Activated naive CD4-positive, alpha-beta T cell treated with anti-CD3 and anti-CD28 coated beads, Interleukin-2, amount 50 U/mL, for 24 hours (primary cell): ENCODE measurements around the gene PACSIN1.
"Not testable (repeated sequence)": the region's sequence is repeated elsewhere in the genome, so short reads cannot be mapped to it uniquely, and the experiment has no call there.

Experiments used
- H3K27ac Mint-ChIP-seq: one replicate; pipeline ENCODE4 v1.8.0; 2021; ENCODE audit warnings: mild to moderate bottlenecking, mixed read lengths
- H3K27me3 Mint-ChIP-seq: one replicate; pipeline ENCODE4 v1.8.0; 2021; ENCODE audit warnings: mixed read lengths
- H3K36me3 Mint-ChIP-seq: one replicate; pipeline ENCODE4 v1.8.0; 2021; ENCODE audit warnings: mixed read lengths
- H3K4me1 Mint-ChIP-seq: one replicate; pipeline ENCODE4 v1.8.0; 2021; ENCODE audit warnings: mixed read lengths
- H3K4me3 Mint-ChIP-seq: one replicate; pipeline ENCODE4 v1.8.0; 2021; ENCODE audit warnings: mild to moderate bottlenecking, mixed read lengths
- H3K9me3 Mint-ChIP-seq: one replicate; pipeline ENCODE4 v1.8.0; 2021; ENCODE audit warnings: mixed read lengths

The PACSIN1 gene

DNA sequence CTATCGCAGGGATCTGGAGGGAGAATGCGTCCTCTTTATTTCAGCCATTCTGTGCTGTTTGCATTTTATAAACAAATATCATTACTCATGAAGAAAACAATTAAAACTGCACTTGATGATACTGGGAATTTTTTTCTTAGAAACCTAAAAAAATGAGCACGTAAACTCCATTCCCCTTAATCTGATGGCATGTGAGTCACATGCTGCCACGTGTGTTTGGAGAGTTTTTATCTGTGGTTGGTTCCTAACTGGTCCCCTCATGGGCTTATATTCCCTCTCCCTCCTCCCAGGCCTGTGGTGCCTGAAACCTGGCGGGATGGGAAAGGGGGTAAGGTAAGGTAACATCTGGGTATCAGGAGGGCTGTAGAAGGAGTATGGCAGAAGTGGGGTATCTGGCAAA is 6.5 kb downstream of the PACSIN1 start:
- Mint-ChIP-seq H3K4me3 (no peak overlapping the region), H3K9me3 (no peaks in the 10 kb centered on the region), H3K27me3 (no peaks in the 10 kb centered on the region), H3K4me1 (no peaks in the 10 kb centered on the region), H3K36me3 (no peaks in the 10 kb centered on the region), H3K27ac (no peak overlapping the region)

DNA sequence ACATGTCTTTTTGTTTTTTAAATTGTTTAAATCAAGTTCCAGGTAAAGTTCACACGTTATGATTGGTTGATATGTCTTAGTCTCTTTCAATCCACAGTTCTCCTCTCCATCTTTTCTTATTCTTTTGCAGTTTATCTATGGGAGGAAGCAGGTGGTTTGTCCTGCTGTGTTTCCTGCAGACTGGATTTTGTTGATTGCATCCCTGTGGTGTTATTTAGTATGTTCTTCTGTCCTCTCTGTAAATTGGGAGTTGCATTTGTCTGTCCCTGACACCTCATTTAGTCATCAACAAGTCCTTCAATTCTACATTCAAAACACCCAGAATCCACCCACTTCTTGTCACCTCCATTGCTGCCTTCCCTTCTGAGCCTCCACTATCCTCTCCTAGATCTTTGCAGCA is 8.1 kb downstream of the PACSIN1 start:
- H3K9me3 Mint-ChIP-seq, result no peaks in the 10 kb centered on the region
- no peak overlapping the region for H3K4me3 Mint-ChIP-seq
- H3K27ac Mint-ChIP-seq, result no peak overlapping the region

GRCh38 chr6:34474754-34475153 is 8.9 kb downstream of the PACSIN1 start:
- Mint-ChIP-seq H3K27me3 (no peaks in the 10 kb centered on the region), H3K4me3 (no peak overlapping the region), H3K9me3 (no peaks in the 10 kb centered on the region), H3K36me3 (no peaks in the 10 kb centered on the region), H3K4me1 (no peaks in the 10 kb centered on the region), H3K27ac (peak overlapping the region; percentile 42)

More for the DNA sequence above, 8.1 kb downstream of the PACSIN1 start:
- H3K27me3 Mint-ChIP-seq, result no peaks in the 10 kb centered on the region
- H3K4me1 Mint-ChIP-seq, result no peaks in the 10 kb centered on the region
- H3K36me3 Mint-ChIP-seq, result no peaks in the 10 kb centered on the region

GRCh38 chr6:34475238-34475682 is 9.4 kb downstream of the PACSIN1 start:
- no peaks in the 10 kb centered on the region for H3K36me3 Mint-ChIP-seq
- H3K9me3 Mint-ChIP-seq, result no peaks in the 10 kb centered on the region
- no peak overlapping the region for H3K27ac Mint-ChIP-seq
- H3K27me3 Mint-ChIP-seq, result no peaks in the 10 kb centered on the region
- H3K4me3 Mint-ChIP-seq, result no peak overlapping the region
- no peaks in the 10 kb centered on the region for H3K4me1 Mint-ChIP-seq

DNA sequence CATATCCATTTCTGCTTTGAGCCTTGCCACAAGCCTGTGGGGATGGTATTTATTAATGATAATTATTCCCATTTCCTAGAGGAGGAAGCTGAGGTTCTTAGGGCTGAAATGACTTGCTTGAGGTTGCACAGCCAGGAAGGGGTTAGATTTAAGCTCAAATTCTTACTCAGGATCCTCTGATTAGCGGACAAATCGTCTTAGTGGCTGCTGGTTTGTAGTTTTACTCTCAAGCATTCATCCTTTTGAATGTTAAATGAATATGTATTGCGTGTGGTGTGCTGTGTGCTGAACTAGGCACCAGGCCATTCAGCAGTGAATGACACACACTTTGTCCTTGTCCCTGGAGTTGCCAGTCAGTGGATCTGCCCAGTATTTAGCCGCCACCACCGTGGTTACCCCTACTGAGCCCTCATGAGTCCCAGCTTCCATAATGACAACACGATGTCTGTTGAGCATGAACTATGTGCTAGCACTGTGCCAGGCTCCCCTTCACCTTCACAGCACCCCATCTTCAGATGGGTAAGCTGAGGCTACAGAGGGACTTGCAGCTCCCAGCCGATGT is 10.0 kb downstream of the PACSIN1 start:
- no peaks in the 10 kb centered on the region for H3K9me3 Mint-ChIP-seq
- H3K27ac Mint-ChIP-seq, result no peak overlapping the region
- no peaks in the 10 kb centered on the region for H3K4me1 Mint-ChIP-seq
- no peak overlapping the region for H3K4me3 Mint-ChIP-seq
- H3K36me3 Mint-ChIP-seq, result no peaks in the 10 kb centered on the region
- H3K27me3 Mint-ChIP-seq, result no peaks in the 10 kb centered on the region

- Mint-ChIP-seq H3K36me3 (no peaks in the 10 kb centered on the region), H3K27me3 (no peaks in the 10 kb centered on the region), H3K9me3 (no peaks in the 10 kb centered on the region), H3K4me3 (no peak overlapping the region), H3K27ac (no peak overlapping the region), H3K4me1 (no peaks in the 10 kb centered on the region)
These were observed 10.6 kb downstream of the PACSIN1 start for GRCh38 chr6:34476447-34476846.

DNA sequence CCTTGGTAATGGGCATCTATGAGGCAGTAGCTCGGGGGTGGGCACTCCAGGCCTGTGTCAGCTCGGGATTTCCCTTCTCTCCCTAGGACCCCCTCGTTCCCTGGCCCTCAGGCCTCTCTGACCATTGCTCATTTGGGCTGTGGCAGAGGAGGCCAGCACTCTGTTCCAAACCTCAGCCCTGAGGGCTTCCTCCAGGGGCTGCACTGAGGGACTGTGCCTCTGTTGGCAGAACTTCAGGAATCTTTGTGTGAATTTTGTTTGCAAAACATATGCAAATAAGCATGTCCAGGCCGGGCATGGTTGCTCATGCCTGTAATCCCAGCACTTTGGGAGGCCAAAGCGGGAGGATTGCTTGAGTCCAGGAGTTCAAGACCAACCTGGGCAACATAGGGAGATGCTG is 11.0 kb downstream of the PACSIN1 start:
- Mint-ChIP-seq H3K27me3 (no peaks in the 10 kb centered on the region), H3K36me3 (no peaks in the 10 kb centered on the region), H3K4me1 (no peaks in the 10 kb centered on the region), H3K27ac (no peak overlapping the region), H3K9me3 (no peaks in the 10 kb centered on the region), H3K4me3 (no peak overlapping the region)

DNA sequence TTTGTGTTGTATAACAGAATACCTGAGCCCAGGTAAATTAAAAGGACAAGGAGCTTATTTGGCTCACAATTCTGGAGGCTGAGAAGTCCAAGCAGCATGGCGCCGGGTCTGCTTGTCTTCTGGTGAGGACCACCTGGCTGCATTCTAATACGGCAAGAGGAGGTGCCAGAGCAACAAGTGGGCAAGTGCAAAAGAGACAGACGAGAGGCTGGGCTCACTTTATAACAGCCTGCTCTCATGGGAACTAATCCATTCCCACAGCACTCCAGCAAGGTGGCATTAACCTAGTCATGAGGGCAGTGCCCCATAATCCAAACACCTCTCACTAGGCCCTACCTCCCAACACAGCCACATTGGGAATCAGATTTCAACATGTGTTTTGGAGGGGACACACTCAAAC is 12.9 kb downstream of the PACSIN1 start:
- Mint-ChIP-seq H3K27ac (no peak overlapping the region), H3K9me3 (no peaks in the 10 kb centered on the region), H3K27me3 (no peaks in the 10 kb centered on the region), H3K36me3 (no peaks in the 10 kb centered on the region), H3K4me1 (no peaks in the 10 kb centered on the region), H3K4me3 (no peak overlapping the region)

- Mint-ChIP-seq H3K4me1 (peaks cover 36% of the 10 kb centered on the region), H3K27ac (peak overlapping the region; percentile 76)
- not testable (repeated sequence) for H3K4me3 Mint-ChIP-seq, H3K36me3 Mint-ChIP-seq, H3K9me3 Mint-ChIP-seq, H3K27me3 Mint-ChIP-seq
These were observed 17.9 kb downstream of the PACSIN1 start for GRCh38 chr6:34483781-34484180.

DNA sequence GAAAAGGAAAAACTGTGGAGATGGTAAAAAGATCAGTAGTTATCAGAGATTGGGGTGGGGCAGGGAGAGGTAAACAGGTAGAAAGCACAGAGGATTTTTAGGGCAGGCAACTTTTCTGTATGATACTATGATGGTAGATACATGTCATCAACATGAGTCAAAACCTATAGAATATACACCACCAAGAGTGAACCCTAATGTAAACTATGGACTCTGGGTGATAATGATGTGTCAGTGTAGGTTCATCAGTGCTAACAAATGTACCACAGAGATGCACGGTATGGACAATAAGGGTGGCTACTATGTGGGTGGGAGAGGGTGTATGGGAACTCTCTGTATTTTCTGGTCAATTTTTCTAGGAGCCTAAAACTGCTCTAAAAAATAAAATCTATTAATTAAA is 18.5 kb downstream of the PACSIN1 start:
- no peaks in the 10 kb centered on the region for H3K27me3 Mint-ChIP-seq
- no peaks in the 10 kb centered on the region for H3K36me3 Mint-ChIP-seq
- no peaks in the 10 kb centered on the region for H3K9me3 Mint-ChIP-seq
- peaks cover 36% of the 10 kb centered on the region for H3K4me1 Mint-ChIP-seq
- H3K27ac Mint-ChIP-seq, result peak overlapping the region; percentile 76
- H3K4me3 Mint-ChIP-seq, result no peak overlapping the region

- Mint-ChIP-seq H3K9me3 (no peaks in the 10 kb centered on the region), H3K4me3 (peak overlapping the region; percentile 62), H3K4me1 (peaks cover 36% of the 10 kb centered on the region), H3K27ac (peak overlapping the region; percentile 76), H3K36me3 (no peaks in the 10 kb centered on the region), H3K27me3 (no peaks in the 10 kb centered on the region)
These were observed 19.0 kb downstream of the PACSIN1 start for GRCh38 chr6:34484899-34485298.

GRCh38 chr6:34485321-34486060 is 19.6 kb downstream of the PACSIN1 start:
- Mint-ChIP-seq H3K4me3 (peak overlapping the region; percentile 62), H3K27me3 (no peaks in the 10 kb centered on the region), H3K4me1 (peaks cover 36% of the 10 kb centered on the region), H3K27ac (peak overlapping the region; percentile 76), H3K9me3 (no peaks in the 10 kb centered on the region), H3K36me3 (no peaks in the 10 kb centered on the region)

DNA sequence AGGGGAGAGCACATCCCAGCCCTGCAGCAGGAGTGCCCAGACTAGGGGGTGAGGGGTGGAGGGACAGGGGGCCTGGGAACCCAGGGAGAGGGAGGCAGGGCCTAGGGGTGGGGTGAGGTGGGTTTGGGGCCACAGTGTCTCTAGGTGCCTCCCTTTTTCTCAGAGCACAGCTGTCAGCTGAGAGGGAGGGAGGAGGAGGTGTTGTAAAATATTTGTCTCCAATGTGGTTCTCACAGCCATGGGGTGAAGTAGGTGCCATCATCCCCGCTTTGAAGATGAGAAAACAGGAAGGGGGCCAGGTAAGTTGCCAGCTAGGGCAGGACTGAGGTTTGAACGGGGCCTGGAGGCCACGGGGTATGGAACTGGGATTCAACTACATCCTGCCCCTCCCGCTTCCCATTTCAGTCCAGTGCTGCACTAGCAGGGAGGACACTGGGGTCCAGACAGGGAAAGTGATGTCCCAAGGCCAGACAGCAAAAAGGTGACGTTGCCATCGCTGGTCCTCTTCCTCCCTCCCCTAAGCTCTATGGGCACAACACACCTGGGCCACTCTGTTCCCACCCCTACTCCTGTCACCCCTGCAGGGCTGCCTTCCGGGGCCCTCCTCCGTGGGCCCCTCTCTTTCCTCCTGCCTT is 20.3 kb downstream of the PACSIN1 start:
- Mint-ChIP-seq H3K27me3 (no peaks in the 10 kb centered on the region), H3K27ac (peak overlapping the region; percentile 76), H3K9me3 (no peaks in the 10 kb centered on the region), H3K4me1 (peaks cover 40% of the 10 kb centered on the region), H3K36me3 (no peaks in the 10 kb centered on the region), H3K4me3 (no peak overlapping the region)

DNA sequence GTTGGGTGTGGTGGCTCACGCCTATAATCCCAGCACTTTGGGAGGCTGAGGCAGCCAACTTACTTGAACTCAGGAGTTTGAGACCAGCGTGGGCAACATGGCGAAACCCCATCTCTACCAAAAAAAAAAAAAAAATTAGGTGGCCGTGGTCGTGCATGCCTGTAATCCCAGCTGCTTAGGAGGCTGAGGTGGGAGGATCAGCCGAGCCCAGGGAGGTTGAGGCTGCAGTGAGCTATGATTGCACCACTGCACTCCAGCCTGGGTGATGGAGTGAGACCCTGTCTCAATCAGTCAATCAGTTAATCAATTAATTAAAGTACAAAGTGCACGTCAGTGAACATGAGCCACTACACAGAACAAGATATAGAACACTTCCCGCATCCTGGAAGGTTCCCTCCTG is 21.0 kb downstream of the PACSIN1 start:
- not testable (repeated sequence) for H3K27ac Mint-ChIP-seq, H3K4me3 Mint-ChIP-seq, H3K27me3 Mint-ChIP-seq, H3K9me3 Mint-ChIP-seq, H3K36me3 Mint-ChIP-seq
- H3K4me1 Mint-ChIP-seq, result peaks cover 41% of the 10 kb centered on the region

DNA sequence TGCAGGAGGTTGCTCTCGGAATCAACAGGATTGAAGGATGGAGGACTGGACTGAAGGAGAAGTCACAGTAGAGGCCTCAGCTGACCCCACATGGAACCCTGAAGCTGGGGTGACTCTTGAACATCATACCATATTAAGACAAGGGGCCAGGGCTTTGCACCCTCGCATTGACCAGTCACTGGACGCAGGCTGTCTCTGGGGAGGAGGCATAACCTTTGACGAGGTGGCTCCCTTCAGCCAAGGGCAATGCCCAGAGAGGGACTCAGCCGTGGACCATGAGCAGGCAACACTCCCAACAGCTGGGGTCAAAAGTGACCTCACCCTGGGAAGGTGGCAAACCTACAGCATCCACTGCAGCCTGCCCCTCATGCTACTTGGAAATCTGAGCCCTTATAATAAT is 21.7 kb downstream of the PACSIN1 start:
- Mint-ChIP-seq H3K36me3 (no peaks in the 10 kb centered on the region), H3K27me3 (no peaks in the 10 kb centered on the region), H3K27ac (peak overlapping the region; percentile 17), H3K4me3 (no peak overlapping the region), H3K4me1 (peaks cover 41% of the 10 kb centered on the region), H3K9me3 (no peaks in the 10 kb centered on the region)

GRCh38 chr6:34489207-34489805 is 23.4 kb downstream of the PACSIN1 start:
- H3K27ac Mint-ChIP-seq, result no peak overlapping the region
- H3K9me3 Mint-ChIP-seq, result no peaks in the 10 kb centered on the region
- H3K27me3 Mint-ChIP-seq, result no peaks in the 10 kb centered on the region
- H3K4me1 Mint-ChIP-seq, result peaks cover 37% of the 10 kb centered on the region
- H3K36me3 Mint-ChIP-seq, result no peaks in the 10 kb centered on the region
- no peak overlapping the region for H3K4me3 Mint-ChIP-seq
